Astrocyte (in vitro differentiated cells and primary cell): ENCODE data around the gene CREB5. TPM values are rescaled to one million over a fixed set of nuclear protein-coding genes. Genes with fewer than 3 reads are reported as not detected.

Experiments
- DNase-seq: peaks from one replicate; pipeline ENCODE4 v3.0.0-alpha.2; 2010; ENCODE audit warnings: low read depth
- FAIRE-seq: peaks from 2 replicates; lab custom pipeline; 2011; peaks lifted over from hg19 to GRCh38; lab: Jason Lieb, UNC
- H2AFZ ChIP-seq: 2 replicates; pipeline ENCODE4 v1.6.0; 2012; ENCODE audit warnings: low read depth, low read length, inconsistent platforms
- H3K27ac ChIP-seq: 2 replicates; pipeline ENCODE4 v1.5.1; 2011; ENCODE audit warnings: low read depth, low read length, inconsistent platforms
- H3K27me3 ChIP-seq: 2 replicates; pipeline ENCODE4 v1.6.0; 2011; ENCODE audit warnings: low read length, inconsistent platforms; ENCODE audit not compliant: insufficient read depth
- H3K36me3 ChIP-seq: 2 replicates; pipeline ENCODE4 v1.5.1; 2011; ENCODE audit warnings: low read length, inconsistent platforms; ENCODE audit not compliant: insufficient read depth
- H3K4me1 ChIP-seq: 2 replicates; pipeline ENCODE4 v1.5.1; 2011; ENCODE audit warnings: low read length, inconsistent platforms; ENCODE audit not compliant: insufficient read depth
- H3K4me2 ChIP-seq: 2 replicates; pipeline ENCODE4 v1.6.0; 2012; ENCODE audit warnings: low read length, inconsistent platforms
- H3K4me3 ChIP-seq: 2 replicates; pipeline ENCODE4 v1.5.1; 2011; ENCODE audit warnings: low read depth, mild to moderate bottlenecking, low read length, inconsistent platforms; ENCODE audit not compliant: insufficient read depth
- H3K79me2 ChIP-seq: 2 replicates; pipeline ENCODE4 v1.6.0; 2012; ENCODE audit warnings: mild to moderate bottlenecking, low read length, inconsistent platforms; ENCODE audit not compliant: insufficient read depth
- H3K9ac ChIP-seq: 2 replicates; pipeline ENCODE4 v1.6.0; 2012; ENCODE audit warnings: mild to moderate bottlenecking, low read length, inconsistent platforms
- H3K9me3 ChIP-seq: 2 replicates; pipeline ENCODE4 v1.5.1; 2012; ENCODE audit warnings: low read depth, mild to moderate bottlenecking, low read length, inconsistent platforms; ENCODE audit not compliant: insufficient read depth
- H4K20me1 ChIP-seq: 2 replicates; pipeline ENCODE4 v1.6.0; 2012; ENCODE audit warnings: low read length, inconsistent platforms; ENCODE audit not compliant: insufficient read depth
- H3K27ac Mint-ChIP-seq: one replicate; pipeline ENCODE4 v1.8.0; 2021; ENCODE audit warnings: mild to moderate bottlenecking, mixed read lengths; ENCODE audit not compliant: unreplicated experiment
- H3K27me3 Mint-ChIP-seq: one replicate; pipeline ENCODE4 v1.8.0; 2021; ENCODE audit warnings: low read depth, mixed read lengths; ENCODE audit not compliant: unreplicated experiment
- H3K36me3 Mint-ChIP-seq: one replicate; pipeline ENCODE4 v1.8.0; 2021; ENCODE audit warnings: low read depth, mixed read lengths; ENCODE audit not compliant: unreplicated experiment
- H3K4me1 Mint-ChIP-seq: one replicate; pipeline ENCODE4 v1.8.0; 2021; ENCODE audit warnings: low read depth, mixed read lengths; ENCODE audit not compliant: unreplicated experiment
- H3K4me3 Mint-ChIP-seq: one replicate; pipeline ENCODE4 v1.8.0; 2021; ENCODE audit warnings: mild to moderate bottlenecking, moderate library complexity, mixed read lengths; ENCODE audit not compliant: unreplicated experiment
- H3K9me3 Mint-ChIP-seq: one replicate; pipeline ENCODE4 v1.8.0; 2021; ENCODE audit warnings: mild to moderate bottlenecking, mixed read lengths; ENCODE audit not compliant: unreplicated experiment
- CTCF ChIP-seq: IDR thresholded peaks from 2 replicates; pipeline ENCODE4 v1.5.1; 2011; ENCODE audit warnings: low read depth, mild to moderate bottlenecking, inconsistent platforms, low read length, moderate library complexity; ENCODE audit not compliant: insufficient read depth
- EZH2 ChIP-seq: IDR thresholded peaks from 2 replicates; pipeline ENCODE4 v1.6.1; 2012; ENCODE audit warnings: mild to moderate bottlenecking, low read length, inconsistent platforms; ENCODE audit not compliant: insufficient read depth
- total RNA-seq: library from RNA; stranded (reverse); gene quantifications from 2 replicates; pipeline ENCODE4 v1.2.1, GENCODE V29; 2021

Gene CREB5
- total RNA-seq, 1 donor from 2014 or later, result 25.4 TPM

- Mint-ChIP-seq H3K4me1 (peaks cover 18% of the 10 kb centered on the region), H3K9me3 (no peaks in the 10 kb centered on the region), H3K27me3 (no peaks in the 10 kb centered on the region), H3K27ac (no peak overlapping the region), H3K4me3 (no peak overlapping the region), H3K36me3 (peaks cover 20% of the 10 kb centered on the region)
- H3K4me1 ChIP-seq, result peaks cover 17% of the 10 kb centered on the region
- H3K9ac ChIP-seq, result peak overlapping the region; percentile 17
- peak; percentile 76 for FAIRE-seq
- H3K9me3 ChIP-seq, result no peaks in the 10 kb centered on the region
- peak overlapping the region; percentile 60 for H3K4me2 ChIP-seq
- H3K27me3 ChIP-seq, result no peaks in the 10 kb centered on the region
- H3K36me3 ChIP-seq, result no peaks in the 10 kb centered on the region
- peak overlapping the region; percentile 72 for H3K27ac ChIP-seq
- H3K4me3 ChIP-seq, result no peak overlapping the region
- TF ChIP-seq EZH2 (no peak), CTCF (no peak)
- H2AFZ ChIP-seq, result no peak overlapping the region
- H4K20me1 ChIP-seq, result no peaks in the 10 kb centered on the region
- peak; percentile 94 for DNase-seq
- no peaks in the 10 kb centered on the region for H3K79me2 ChIP-seq
These were observed 392.7 kb downstream of the CREB5 start for GRCh38 chr7:28804990-28805389.

- no peaks in the 10 kb centered on the region for H3K36me3 ChIP-seq
- H3K4me1 ChIP-seq, result peaks cover 17% of the 10 kb centered on the region
- H3K4me2 ChIP-seq, result peak overlapping the region; percentile 34
- no peaks in the 10 kb centered on the region for H3K27me3 ChIP-seq
- no peak overlapping the region for H3K27ac Mint-ChIP-seq
- H3K9me3 Mint-ChIP-seq, result no peaks in the 10 kb centered on the region
- DNase-seq (peak; percentile 90), FAIRE-seq (peak; percentile 70)
- H3K79me2 ChIP-seq, result no peaks in the 10 kb centered on the region
- H3K27ac ChIP-seq, result peak overlapping the region; percentile 50
- H3K27me3 Mint-ChIP-seq, result no peaks in the 10 kb centered on the region
- no peak for TF ChIP-seq EZH2
- TF ChIP-seq CTCF, result no peak
- no peak overlapping the region for H2AFZ ChIP-seq
- no peaks in the 10 kb centered on the region for H4K20me1 ChIP-seq
- H3K4me3 Mint-ChIP-seq, result no peak overlapping the region
- no peak overlapping the region for H3K9ac ChIP-seq
- H3K4me1 Mint-ChIP-seq, result peaks cover 18% of the 10 kb centered on the region
- no peaks in the 10 kb centered on the region for H3K9me3 ChIP-seq
- no peak overlapping the region for H3K4me3 ChIP-seq
- H3K36me3 Mint-ChIP-seq, result peaks cover 22% of the 10 kb centered on the region
These were observed 394.5 kb downstream of the CREB5 start for GRCh38 chr7:28806841-28807240.

DNA sequence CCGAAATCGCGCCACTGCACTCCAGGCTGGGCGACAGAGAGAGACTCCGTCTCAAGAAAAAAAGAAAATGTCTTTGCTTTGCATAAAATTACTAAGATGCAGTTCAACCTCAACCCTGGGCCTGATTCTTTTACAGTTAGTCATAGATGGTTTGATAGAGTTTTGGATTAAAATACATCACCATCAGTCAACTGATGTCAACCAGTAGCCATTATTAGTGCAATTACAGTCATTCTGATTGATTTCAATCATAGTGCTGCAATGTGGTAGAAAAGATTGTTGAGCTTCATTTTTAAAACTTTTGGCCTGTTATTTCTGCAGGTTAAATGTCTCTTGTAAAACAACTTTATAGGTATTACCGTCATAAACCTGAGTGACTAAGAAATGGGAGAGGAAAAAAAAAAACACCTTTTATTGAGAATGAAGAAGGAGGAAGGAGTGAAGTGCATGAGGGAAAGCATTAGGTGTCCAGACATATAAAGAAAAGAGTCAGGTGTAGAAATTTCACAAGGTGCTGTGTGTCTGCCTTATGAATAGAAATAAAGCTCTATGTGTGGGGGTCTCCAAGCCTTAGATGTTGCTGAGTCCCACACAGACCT is 395.2 kb downstream of the CREB5 start:
- H3K4me1 Mint-ChIP-seq, result peaks cover 18% of the 10 kb centered on the region
- H3K4me2 ChIP-seq, result peak overlapping the region; percentile 34

More for the DNA sequence above, 395.2 kb downstream of the CREB5 start:
- Histone ChIP-seq H2AFZ (no peak overlapping the region), H4K20me1 (no peaks in the 10 kb centered on the region), H3K9ac (no peak overlapping the region), H3K79me2 (no peaks in the 10 kb centered on the region), H3K27ac (peak overlapping the region; percentile 50), H3K4me3 (no peak overlapping the region), H3K4me1 (peaks cover 17% of the 10 kb centered on the region), H3K27me3 (no peaks in the 10 kb centered on the region), H3K9me3 (no peaks in the 10 kb centered on the region), H3K36me3 (no peaks in the 10 kb centered on the region)
- peak; percentile 34 for FAIRE-seq
- Mint-ChIP-seq H3K4me3 (no peak overlapping the region), H3K27ac (no peak overlapping the region), H3K36me3 (peaks cover 26% of the 10 kb centered on the region), H3K9me3 (no peaks in the 10 kb centered on the region), H3K27me3 (no peaks in the 10 kb centered on the region)
- peak; percentile 59 for DNase-seq
- TF ChIP-seq CTCF, result no peak
- TF ChIP-seq EZH2, result no peak
